HG03066 (cell line): ENCODE measurements around the gene ACKR4.
A peak's percentile ranks its signal among the peaks of the same experiment; 100 is the strongest.
"Not testable (repeated sequence)": the region's sequence is repeated elsewhere in the genome, so short reads cannot be mapped to it uniquely, and the experiment has no call there.

Source experiments
- ATAC-seq: cut with Tn5 transposase; IDR thresholded peaks from one replicate; pipeline ENCODE4 v1.9.1; 2021; ENCODE audit warnings: low read depth; ENCODE audit not compliant: unreplicated experiment

ACKR4 gene

GRCh38 chr3:132596816-132597433 is at the start of gene ACKR4:
Gene ACKR4 (plus strand): TSS chr3:132597270. CDS start chr3:132600398, 3,128 bp downstream.
- ATAC-seq: no peak

GRCh38 chr3:132549169-132549568 is 47.9 kb upstream of the ACKR4 start:
- no peak for ATAC-seq

DNA sequence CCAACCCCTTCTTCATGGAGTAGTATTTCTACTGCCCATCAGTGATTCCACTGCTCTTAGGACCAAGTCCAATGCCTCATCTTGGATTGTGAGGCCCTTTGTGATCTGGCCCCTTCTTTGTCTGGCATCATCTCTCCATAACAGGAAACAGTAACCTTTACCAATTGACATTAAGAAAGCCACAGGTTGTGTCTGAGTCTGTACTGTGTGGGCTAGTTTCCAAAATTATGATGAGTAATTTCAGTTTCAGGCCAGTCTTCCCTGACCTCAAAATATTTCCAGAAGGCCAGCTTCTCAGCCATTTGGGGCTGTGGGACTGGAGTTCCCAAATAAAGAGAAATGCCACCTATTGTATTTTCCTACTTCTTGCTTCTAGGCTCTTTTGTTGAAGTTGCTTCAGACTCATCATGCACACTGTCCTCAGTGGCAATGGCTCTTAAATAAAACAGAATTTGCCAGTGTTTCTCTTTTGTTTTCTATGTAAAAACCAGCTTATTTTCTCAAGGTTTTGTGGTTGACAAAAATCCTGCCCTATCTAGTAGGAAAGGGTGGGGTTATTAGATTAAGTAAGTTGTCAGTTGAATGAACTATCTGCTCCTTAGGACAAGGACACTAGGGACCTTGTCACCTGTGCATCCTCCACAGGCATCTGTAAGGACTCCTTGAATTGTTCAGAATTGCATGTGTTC is 47.0 kb upstream of the ACKR4 start:
- peak; percentile 92 for ATAC-seq

DNA sequence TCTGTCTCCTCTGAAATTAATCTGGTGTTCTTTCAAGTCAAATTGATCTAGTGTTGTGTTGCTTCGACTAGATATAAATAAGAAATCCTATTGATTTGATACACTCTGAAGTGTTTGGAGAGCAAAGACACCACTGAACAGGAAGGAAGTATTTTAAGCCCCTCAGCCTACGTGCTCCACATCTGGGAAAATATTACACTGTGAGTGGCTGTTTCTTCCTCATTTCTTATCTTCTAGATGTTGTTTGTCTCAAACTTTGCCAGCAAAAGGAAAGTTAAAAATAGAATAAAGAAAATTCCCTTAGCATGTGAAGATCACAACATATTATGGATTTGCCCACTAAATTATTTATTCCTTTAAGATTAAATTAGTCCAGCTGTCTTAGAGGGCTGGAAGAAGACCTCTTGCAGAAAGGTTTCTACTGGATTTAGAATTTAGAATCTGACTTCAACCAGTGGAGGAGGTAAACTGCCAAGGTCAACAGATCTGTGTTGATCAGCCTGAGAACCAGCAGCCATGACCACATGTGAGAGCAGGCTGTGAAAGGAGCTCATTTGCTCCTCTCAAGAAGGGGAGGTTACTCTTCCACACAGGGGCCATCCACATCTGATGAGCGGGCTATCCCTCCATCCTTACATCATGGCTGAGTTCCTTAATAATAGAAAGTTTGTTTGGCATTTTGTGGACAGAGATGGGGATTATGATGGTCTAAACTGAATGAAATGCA is 46.3 kb upstream of the ACKR4 start:
- no peak for ATAC-seq

- no peak for ATAC-seq
Observed at GRCh38 chr3:132553826-132554225, 43.2 kb upstream of the ACKR4 start.

- no peak for ATAC-seq
Observed at GRCh38 chr3:132554437-132554836, 42.6 kb upstream of the ACKR4 start.

GRCh38 chr3:132555306-132556035 is 41.6 kb upstream of the ACKR4 start:
- no peak for ATAC-seq

GRCh38 chr3:132556036-132556386 is 41.1 kb upstream of the ACKR4 start:
- not testable (repeated sequence) for ATAC-seq

DNA sequence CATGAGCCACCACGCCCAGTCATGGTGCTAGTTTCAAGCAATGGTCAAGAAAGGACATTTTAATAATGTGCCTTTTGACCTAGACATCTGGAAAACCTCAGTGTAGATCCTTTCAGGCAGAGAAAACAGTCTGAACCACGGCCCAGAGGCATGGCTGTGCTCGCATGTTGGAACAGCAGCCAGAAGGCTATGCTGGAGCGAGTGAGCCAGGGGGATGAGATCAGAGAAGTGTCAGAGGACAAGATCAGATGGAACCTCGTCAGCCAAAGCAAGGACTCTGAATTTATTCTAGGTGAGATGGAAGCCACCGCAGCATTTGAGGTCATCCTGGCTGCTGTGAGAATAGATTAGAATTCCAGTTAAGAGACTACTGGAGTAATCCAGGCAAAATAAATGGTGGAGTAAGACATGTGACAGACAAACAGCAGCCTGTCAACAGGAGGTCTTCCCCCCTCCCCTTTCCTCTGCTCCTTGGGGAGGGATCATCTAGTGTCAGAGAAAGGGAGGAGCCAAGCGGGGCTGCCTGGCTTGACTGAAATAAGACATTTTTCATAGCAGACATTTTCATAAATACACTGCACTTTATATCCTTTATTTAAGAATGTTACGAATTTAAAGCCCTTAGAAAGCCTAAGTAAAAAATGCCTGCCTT is 40.4 kb upstream of the ACKR4 start:
- ATAC-seq: no peak

- ATAC-seq: no peak
Observed at GRCh38 chr3:132561003-132561402, 36.1 kb upstream of the ACKR4 start.

DNA sequence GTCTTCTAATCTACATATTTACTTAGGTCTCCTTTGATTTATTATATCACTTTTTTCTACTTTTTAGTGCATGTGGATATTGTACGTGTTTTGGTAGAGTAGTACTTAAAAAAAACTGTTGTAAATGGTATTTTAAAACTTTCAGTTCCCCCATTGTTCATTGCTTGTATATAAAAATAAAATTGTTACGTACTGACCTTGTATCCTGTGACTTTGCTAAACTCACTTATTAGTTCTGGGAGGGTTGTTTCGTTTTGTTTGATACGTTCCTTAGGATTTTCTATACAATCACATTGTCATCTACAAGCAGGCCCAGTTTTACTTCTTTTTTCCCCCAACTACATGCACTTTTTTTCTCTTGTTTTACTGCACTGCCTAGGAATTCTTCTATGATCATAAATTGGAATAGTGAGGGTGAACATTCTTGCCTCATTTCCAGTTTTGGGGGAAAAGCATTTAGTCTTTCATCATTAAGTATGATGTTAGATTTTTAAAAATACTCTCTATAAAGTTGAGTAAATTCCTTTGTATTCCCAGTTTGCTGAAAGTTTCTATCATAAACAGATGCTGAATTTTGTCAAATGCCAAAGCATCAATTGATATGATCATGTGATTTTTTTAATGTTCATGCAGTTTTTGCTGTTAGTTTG is 33.5 kb upstream of the ACKR4 start:
- no peak for ATAC-seq

DNA sequence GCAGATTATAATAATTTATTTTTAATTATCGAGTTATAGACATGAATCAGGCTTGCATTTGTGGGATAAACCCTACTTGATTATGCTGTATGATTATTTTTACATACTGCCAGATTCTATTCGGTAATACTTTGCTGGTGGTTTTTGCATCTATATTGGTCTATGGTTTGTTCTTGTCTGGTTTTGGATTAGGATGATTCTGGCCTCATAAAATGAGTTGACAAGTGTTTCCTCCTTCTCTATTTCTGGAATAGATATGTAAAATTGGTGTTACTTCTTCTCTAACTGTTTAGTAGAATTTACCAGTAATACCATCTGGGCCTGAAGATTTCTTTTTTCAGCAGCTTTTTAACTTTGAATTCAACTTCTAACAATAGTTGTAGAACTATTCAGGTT is 33.0 kb upstream of the ACKR4 start:
- no peak for ATAC-seq

GRCh38 chr3:132568422-132568821 is 28.6 kb upstream of the ACKR4 start:
- ATAC-seq: no peak

GRCh38 chr3:132569153-132569552 is 27.9 kb upstream of the ACKR4 start:
- ATAC-seq: no peak

GRCh38 chr3:132569580-132569979 is 27.5 kb upstream of the ACKR4 start:
- ATAC-seq: no peak

DNA sequence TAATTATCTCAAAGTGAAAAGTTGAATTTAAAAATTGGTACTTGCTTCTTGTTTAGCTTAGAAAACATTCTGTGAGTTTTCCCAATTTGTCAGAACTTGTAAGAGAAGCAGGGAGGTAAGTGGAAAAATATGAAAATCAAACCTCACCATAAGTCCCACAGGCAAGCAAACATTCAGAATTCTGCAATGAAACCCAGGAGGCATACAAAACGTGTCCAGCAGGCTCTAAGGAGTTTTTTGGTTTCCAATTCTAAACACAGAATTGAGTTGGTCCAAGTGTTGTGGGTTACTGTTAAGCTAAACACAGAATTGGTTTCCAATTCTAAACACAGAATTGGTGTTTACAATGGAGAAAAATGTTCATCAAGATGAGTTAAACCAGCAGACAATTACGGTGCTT is 27.1 kb upstream of the ACKR4 start:
- ATAC-seq: no peak

DNA sequence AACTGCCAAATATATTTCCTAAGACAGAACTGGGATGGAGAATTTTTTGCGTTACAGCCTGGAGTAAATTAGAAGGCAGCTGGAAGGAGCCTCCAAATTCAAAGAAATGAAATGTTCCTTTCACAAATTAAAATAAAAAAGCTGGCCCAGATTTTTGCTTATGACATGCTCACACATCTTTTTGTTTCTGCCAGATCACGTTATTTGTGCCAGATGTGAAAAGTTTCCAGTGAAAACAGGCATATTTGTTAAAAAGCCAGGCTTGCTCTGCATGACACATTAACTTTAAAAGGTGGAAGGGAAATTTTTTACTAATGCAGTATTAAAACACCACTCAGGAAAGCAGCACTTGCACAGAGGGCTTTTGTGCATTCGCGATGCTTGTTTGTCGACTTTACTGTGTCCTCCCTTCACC is 23.3 kb upstream of the ACKR4 start:
- no peak for ATAC-seq

GRCh38 chr3:132587401-132587800 is 9.7 kb upstream of the ACKR4 start:
- no peak for ATAC-seq

GRCh38 chr3:132592216-132592615 is 4.9 kb upstream of the ACKR4 start:
- ATAC-seq: no peak

- no peak for ATAC-seq
Observed at GRCh38 chr3:132593241-132593946, 3.7 kb upstream of the ACKR4 start.
